HG03558 (cell line): ENCODE data around the gene TCF4.

Source experiments
- ATAC-seq: cut with Tn5 transposase; IDR thresholded peaks from one replicate; pipeline ENCODE4 v1.9.1; 2021; ENCODE audit warnings: moderate number of reproducible peaks; ENCODE audit not compliant: unreplicated experiment; ENCODE audit errors: extremely low read depth

TCF4 gene

GRCh38 chr18:55587418-55588110, 428 bp downstream of the TCF4 start:
- ATAC-seq, result no peak

- no peak for ATAC-seq
Measured at GRCh38 chr18:55585920-55586561, 2.0 kb downstream of the TCF4 start.

- no peak for ATAC-seq
Measured at GRCh38 chr18:55585065-55585919, 2.7 kb downstream of the TCF4 start.

DNA sequence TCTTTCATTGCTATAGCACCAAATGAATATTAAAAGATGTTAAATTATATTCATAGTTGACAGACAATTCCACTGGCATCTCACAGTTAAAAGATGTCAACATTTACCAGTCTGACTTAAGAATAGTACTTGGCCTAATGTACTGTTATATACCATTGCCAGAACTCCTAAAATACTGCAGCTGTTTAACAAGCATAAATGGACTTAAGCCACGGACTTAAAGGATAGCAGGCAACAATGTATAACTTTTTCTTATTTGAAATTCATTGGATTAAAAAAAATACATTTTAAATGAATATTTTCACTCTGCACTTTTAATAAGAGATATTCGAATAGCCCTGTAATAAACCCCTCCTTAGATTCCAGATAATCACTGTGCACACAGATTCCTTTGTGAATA, 3.8 kb downstream of the TCF4 start:
- ATAC-seq, result no peak

- no peak for ATAC-seq
Measured at GRCh38 chr18:55582325-55582724, 5.7 kb downstream of the TCF4 start.

DNA sequence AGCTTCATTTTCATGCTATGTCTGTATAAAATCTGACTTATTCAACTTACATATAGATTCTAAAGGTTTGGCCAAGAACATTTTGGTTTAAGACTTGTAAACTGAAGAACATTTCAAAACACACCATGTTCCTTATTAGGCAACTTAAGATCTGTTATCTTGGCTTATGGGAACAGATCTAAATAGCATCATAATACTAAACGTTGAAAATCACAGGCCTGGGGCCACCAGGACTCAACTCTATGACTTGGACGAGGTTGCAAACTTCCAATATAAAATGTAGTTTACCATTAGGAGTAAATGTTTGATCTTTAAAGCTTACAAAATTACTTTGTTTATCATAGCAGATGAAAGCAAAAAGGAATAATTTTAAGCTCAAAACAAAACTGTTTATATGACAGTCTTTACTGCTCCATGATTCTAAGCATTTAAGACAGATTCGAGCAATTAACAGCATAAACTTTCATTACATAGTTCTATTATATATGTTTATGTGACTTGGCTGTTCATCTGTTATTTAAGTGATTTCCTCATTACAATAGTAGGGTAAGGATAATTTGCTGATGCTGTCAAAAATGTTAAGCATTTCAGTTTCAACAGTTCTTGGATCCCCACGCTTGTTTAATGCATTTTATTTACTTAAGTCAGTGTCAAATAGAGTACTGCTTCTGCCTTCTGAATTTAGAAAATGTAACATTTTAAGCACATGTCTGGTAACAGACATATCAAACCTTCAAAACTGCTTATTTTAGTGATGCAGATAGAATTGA, 8.3 kb downstream of the TCF4 start:
- no peak for ATAC-seq

GRCh38 chr18:55577812-55578539, 10.0 kb downstream of the TCF4 start:
- ATAC-seq, result no peak

DNA sequence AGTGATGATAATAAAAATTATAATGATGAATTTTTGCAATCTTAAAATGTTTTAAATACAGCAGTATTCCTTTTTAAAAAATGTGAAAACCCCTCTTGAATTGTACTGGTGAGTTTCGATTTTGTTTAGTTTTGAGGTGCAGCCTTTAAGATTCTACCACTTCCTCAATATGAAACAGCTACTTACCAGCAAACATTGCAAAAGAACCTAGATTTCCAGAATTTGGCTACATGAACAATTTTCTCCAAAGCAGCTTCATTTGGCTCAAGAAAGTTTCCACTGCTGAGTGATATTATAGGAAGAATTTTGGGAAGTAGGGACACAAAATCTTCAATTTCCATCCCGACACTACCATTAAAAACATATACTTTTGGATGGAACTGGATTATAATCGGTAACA, 12.0 kb downstream of the TCF4 start:
- no peak for ATAC-seq

- ATAC-seq, result no peak
Measured at GRCh38 chr18:55575066-55575465, 12.9 kb downstream of the TCF4 start.

DNA sequence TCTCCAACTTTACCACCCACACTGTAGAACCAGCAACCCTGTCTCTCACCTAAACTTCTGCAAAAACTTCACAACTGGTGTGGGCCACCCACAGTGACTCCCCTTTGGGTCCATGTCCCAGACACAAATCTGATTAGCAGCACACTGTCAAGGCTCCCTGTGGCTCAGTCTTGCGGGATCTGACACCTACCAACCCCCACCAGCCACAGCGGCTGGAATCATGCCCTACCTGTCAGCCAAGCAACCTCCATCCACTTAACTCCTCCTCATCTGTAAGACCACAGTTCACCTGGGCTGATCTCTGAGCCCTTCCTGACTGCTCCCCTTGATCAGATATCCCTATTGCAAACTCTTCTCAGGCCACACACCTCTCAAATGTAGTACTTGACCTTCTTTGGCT, 14.6 kb downstream of the TCF4 start:
- ATAC-seq, result no peak

DNA sequence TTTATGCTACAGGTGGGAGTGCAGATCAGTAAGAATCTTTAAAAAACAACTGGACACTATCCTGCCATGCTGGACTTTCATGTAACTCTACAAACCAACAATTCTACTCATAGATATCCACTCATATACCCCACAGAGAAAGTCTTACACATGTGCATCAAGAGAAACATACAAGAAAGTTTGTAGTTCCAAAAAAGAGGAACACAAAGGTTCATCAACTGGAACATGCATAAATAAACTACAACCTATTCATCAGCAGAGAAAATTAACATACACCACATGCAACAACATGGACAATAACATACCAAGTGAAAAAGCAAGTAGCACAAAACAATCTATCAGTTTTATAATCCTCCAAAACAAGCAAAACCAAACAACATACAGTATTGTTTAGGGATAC, 17.0 kb downstream of the TCF4 start:
- no peak for ATAC-seq

- no peak for ATAC-seq
Measured at GRCh38 chr18:55566456-55566935, 21.5 kb downstream of the TCF4 start.

- no peak for ATAC-seq
Measured at GRCh38 chr18:55559739-55560138, 28.3 kb downstream of the TCF4 start.

- no peak for ATAC-seq
Measured at GRCh38 chr18:55557211-55557610, 30.8 kb downstream of the TCF4 start.

DNA sequence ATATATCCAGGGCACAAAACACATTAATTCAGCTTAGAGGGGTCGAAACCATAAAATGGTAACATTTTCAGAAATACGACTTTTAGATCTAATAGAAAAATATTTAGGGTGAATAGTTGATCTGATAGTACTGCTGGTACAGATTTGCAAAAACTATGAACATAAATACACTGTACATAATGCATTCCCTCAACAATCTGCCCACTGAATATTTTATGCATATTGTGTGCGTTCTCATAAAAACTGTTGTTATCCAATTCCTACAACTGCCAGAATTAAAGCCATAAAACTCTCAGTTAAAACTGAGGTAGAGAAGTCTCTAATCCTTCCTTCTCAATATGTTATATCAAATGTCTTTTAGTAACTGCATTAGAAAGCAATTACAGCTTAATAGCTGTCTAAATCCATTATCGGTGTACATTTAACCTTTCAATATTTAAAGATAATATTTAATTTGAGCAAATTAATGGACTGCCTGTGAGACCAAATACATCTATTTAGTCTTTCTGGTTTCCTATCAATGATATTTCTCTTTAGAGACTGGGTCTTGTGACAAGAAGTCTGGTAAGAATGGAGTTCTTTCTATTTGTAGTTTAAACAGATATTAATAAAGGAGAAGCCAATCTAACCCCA, 32.5 kb downstream of the TCF4 start:
- ATAC-seq, result no peak

- ATAC-seq, result no peak
Measured at GRCh38 chr18:55552526-55553189, 35.3 kb downstream of the TCF4 start.

GRCh38 chr18:55551227-55551626, 36.8 kb downstream of the TCF4 start:
- no peak for ATAC-seq

DNA sequence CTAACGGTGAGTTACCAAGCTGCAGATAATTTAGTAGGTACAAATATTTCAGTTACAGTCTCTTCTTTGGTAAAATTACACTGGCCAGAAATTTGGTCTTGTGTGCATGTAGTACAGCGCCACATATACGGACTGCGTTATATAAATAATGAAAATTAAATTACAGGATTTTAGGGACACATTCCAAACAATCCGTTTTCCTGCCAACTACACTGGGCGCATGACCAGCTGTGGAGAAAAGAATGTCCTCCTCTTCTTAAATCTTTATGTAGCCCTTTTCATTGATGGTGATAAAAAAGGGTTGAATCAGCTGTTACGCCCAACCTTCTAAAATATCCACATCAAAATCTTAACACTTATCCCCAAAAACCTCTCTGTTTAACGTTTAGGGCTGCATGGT, 37.5 kb downstream of the TCF4 start:
- ATAC-seq, result no peak
